Measurements from ENCODE around the gene TSPY4.
"Not testable (repeated sequence)": the region's sequence is repeated elsewhere in the genome, so short reads cannot be mapped to it uniquely, and the experiment has no call there.

Gene TSPY4, protein sequence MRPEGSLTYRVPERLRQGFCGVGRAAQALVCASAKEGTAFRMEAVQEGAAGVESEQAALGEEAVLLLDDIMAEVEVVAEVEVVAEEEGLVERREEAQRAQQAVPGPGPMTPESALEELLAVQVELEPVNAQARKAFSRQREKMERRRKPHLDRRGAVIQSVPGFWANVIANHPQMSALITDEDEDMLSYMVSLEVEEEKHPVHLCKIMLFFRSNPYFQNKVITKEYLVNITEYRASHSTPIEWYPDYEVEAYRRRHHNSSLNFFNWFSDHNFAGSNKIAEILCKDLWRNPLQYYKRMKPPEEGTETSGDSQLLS

DNA sequence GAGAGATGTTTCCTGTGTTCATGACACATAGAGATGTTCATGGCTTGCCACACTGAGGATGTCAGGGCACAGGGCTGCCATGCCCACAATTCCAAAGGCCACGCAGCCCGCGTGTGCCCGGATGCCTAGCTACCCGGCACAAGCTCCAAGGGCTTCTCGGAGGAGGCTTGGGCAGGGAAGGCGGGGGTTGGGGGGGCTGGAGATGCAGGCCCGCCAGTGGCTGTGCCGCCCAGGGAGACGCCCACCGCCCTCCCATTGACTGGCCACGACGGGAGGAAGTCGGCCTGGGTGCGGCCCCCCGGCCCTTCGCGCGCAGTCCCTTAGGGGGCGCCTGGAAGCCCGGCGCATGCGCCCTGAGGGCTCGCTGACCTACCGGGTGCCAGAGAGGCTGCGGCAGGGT, at the start of gene TSPY4:
TSPY4 (plus strand) TSS at position 301 of the 400 bp plus-strand sequence; CDS start at position 347, 46 bp downstream.
- not testable (repeated sequence) for DNase-seq

DNA sequence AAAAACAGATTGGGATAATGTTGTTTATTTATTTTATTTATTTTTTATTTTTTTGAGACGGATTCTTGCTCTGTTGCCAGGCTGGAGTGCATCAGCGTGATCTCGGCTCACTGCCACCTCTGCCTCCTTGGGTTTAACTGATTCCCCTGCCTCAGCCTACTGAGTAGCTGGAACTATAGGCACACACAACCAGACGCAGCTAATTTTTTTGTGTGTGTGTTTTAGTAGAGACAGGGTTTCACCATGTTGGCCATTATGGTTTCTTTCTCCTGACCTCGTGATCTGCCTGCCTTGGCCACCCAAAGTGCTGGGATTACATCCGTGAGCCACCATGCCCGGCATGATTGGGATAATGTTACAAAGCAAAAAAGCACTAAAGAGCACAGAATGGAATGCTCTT, 16.3 kb upstream of the TSPY4 start:
- no peak for DNase-seq

DNA sequence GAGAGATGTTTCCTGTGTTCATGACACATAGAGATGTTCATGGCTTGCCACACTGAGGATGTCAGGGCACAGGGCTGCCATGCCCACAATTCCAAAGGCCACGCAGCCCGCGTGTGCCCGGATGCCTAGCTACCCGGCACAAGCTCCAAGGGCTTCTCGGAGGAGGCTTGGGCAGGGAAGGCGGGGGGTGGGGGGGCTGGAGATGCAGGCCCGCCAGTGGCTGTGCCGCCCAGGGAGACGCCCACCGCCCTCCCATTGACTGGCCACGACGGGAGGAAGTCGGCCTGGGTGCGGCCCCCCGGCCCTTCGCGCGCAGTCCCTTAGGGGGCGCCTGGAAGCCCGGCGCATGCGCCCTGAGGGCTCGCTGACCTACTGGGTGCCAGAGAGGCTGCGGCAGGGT, 20.2 kb downstream of the TSPY4 start, which contains the start of gene TSPY8:
TSPY8 (plus strand) TSS at position 301 of the 400 bp plus-strand sequence; CDS start at position 347, 46 bp downstream.
- DNase-seq: not testable (repeated sequence)

Measured in activated T-cell treated with anti-CD3 and anti-CD28 coated beads, Interleukin-2, amount 50 U/mL, for 1 hour (primary cell).